GM12892 (cell line): Measurements from ENCODE around the gene CDK13.

Experiments
- POLR2A ChIP-seq: IDR thresholded peaks from 2 replicates; pipeline ENCODE4 v1.6.1; 2011; ENCODE audit warnings: low read depth, low read length, control low read depth
- POLR2AphosphoS5 ChIP-seq: IDR thresholded peaks from 2 replicates; pipeline ENCODE4 v1.6.1; 2011; ENCODE audit warnings: low read depth, low read length, control low read depth

DNA sequence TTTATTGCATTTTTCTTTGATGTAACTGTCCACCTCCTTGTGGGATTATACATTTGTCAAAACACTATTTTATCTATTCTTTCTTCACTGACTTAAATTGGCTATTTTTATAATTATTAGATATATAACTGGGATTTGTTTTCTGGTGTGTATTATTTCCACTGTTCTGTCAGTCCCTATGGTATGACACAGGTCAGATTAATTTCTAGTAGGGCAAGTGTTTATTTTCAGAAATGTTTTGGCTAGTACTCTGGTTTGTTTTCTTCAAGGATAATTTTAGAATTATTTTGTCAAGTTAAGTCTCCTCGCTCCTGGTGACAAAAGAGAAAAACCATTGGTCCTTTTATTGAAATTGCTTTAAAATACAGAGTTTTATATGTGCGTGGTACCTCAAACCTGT, 93.1 kb downstream of the CDK13 start:
- TF ChIP-seq POLR2A (no peak), POLR2AphosphoS5 (no peak)
